ENCODE data around the gene TAAR6. TPM values are rescaled to one million over a fixed set of nuclear protein-coding genes. Genes with fewer than 3 reads are reported as not detected.

The TAAR6 gene
- total and polyA plus RNA-seq, 4 donors: not detected

DNA sequence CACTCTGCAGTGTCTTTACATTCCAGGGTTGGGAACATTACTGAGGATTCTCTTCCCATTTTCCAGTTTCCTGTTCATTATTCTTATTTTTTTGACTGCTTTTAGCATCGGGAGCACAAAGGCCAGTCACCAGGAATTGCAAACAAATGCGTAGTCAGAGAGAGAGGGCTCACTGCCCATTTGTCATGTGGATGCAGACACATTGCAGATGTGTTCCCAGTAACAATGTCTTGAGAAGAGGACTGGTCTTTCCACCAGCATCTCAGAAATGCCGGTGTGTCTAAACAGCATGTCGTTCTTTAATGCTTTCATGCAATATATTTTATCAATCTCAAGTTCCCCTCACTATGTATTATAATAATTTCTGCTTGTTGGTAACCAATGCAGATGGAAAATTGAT lies 952 bp upstream of the TAAR6 start:
- Histone ChIP-seq H3K27ac (ENCODE audit: low read depth in 1 of 2, low read length in 2 of 2) (no peak overlapping the region), H3K36me3 (ENCODE audit: control insufficient read depth in 4 of 4, insufficient read depth in 3 of 4, low read depth in 1 of 4, low read length in 3 of 4) (no peaks in the 10 kb centered on the region), H3K9me3 (ENCODE audit: control insufficient read depth in 4 of 4, low read length in 3 of 4) (no peaks in the 10 kb centered on the region), H3K4me1 (ENCODE audit: control insufficient read depth in 4 of 4, insufficient read depth in 4 of 4, low read length in 3 of 4) (no peaks in the 10 kb centered on the region), H3K27me3 (ENCODE audit: control insufficient read depth in 4 of 4, insufficient read depth in 4 of 4, low read length in 3 of 4) (peaks cover 0 to 5% (median 0%) of the 10 kb centered on the region in 4 donors), H3K9ac (ENCODE audit: low read depth in 1 of 2, low read length in 2 of 2) (no peak overlapping the region), H3K4me3 (ENCODE audit: low read depth in 1 of 3, low read length in 3 of 3) (no peak overlapping the region)
- no peak for TF ChIP-seq MAX (IDR thresholded peaks at IDR 0.05)
- TF ChIP-seq RXRA (IDR thresholded peaks at IDR 0.05): no peak
- TF ChIP-seq SP1 (IDR thresholded peaks at IDR 0.05): no peak
- TF ChIP-seq GABPA (IDR thresholded peaks at IDR 0.05 in 1 of 2, conservative IDR thresholded peaks at IDR 0.05 in 1 of 2): no peak
- TF ChIP-seq FOXA2 (IDR thresholded peaks at IDR 0.05): no peak
- TF ChIP-seq HNF4G (IDR thresholded peaks at IDR 0.05): no peak
- no peak for TF ChIP-seq TAF1 (conservative IDR thresholded peaks at IDR 0.05)
- no peak for TF ChIP-seq RAD21 (IDR thresholded peaks at IDR 0.05)
- no peak for TF ChIP-seq EGR1 (IDR thresholded peaks at IDR 0.05; ENCODE audit: low read depth in 2 of 2)
- no peak for TF ChIP-seq FOXA1 (IDR thresholded peaks at IDR 0.05)
- no peak for TF ChIP-seq YY1 (IDR thresholded peaks at IDR 0.05)
- TF ChIP-seq, protein P1, sequence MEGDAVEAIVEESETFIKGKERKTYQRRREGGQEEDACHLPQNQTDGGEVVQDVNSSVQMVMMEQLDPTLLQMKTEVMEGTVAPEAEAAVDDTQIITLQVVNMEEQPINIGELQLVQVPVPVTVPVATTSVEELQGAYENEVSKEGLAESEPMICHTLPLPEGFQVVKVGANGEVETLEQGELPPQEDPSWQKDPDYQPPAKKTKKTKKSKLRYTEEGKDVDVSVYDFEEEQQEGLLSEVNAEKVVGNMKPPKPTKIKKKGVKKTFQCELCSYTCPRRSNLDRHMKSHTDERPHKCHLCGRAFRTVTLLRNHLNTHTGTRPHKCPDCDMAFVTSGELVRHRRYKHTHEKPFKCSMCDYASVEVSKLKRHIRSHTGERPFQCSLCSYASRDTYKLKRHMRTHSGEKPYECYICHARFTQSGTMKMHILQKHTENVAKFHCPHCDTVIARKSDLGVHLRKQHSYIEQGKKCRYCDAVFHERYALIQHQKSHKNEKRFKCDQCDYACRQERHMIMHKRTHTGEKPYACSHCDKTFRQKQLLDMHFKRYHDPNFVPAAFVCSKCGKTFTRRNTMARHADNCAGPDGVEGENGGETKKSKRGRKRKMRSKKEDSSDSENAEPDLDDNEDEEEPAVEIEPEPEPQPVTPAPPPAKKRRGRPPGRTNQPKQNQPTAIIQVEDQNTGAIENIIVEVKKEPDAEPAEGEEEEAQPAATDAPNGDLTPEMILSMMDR (IDR thresholded peaks at IDR 0.05; ENCODE audit: low read depth, low read length, missing input control): no peak
- TF ChIP-seq ATF3 (IDR thresholded peaks at IDR 0.05): no peak
- TF ChIP-seq JUND (IDR thresholded peaks at IDR 0.05): no peak
- no peak for DNase-seq (ENCODE audit: low spot score)
- WGBS: 59% methylated on average over 4 of the region's 4 CpGs

GRCh38 chr6:132571774-132572173 lies 1.7 kb downstream of the TAAR6 start:
- no peak overlapping the region for H3K4me3 ChIP-seq (ENCODE audit: low read depth in 1 of 3, low read length in 3 of 3)
- DNase-seq (ENCODE audit: low spot score): no peak
- TF ChIP-seq ZBTB33 (IDR thresholded peaks at IDR 0.05): no peak
- no peak for TF ChIP-seq MAX (IDR thresholded peaks at IDR 0.05)
- TF ChIP-seq FOXA2 (IDR thresholded peaks at IDR 0.05): no peak
- H3K27ac ChIP-seq (ENCODE audit: low read depth in 1 of 2, low read length in 2 of 2): no peak overlapping the region
- peaks cover 0 to 5% (median 0%) of the 10 kb centered on the region in 4 donors for H3K27me3 ChIP-seq (ENCODE audit: control insufficient read depth in 4 of 4, insufficient read depth in 4 of 4, low read length in 3 of 4)
- H3K36me3 ChIP-seq (ENCODE audit: control insufficient read depth in 4 of 4, insufficient read depth in 3 of 4, low read depth in 1 of 4, low read length in 3 of 4): no peaks in the 10 kb centered on the region
- no peaks in the 10 kb centered on the region for H3K4me1 ChIP-seq (ENCODE audit: control insufficient read depth in 4 of 4, insufficient read depth in 4 of 4, low read length in 3 of 4)
- no peak overlapping the region for H3K9ac ChIP-seq (ENCODE audit: low read depth in 1 of 2, low read length in 2 of 2)
- no peaks in the 10 kb centered on the region for H3K9me3 ChIP-seq (ENCODE audit: control insufficient read depth in 4 of 4, low read length in 3 of 4)

DNA sequence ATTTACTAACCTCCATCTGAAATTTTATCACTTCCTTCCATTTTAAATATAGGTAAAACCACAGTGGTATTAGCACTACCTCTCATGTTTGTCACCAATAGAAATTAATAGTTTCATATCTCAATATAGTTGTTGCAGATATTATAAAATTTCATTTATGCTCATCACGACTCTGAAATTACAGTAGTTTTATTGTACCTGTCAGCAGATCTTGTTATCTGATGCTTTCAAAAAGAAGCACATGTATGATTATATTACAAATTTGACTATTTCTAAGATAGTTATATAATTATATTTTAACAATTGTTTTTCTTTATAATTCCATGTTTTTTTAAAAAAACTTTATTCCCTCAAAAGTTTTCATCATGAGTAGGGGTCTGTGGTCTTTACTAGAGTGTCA lies 14.6 kb downstream of the TAAR6 start:
- Histone ChIP-seq H3K27ac (ENCODE audit: low read depth in 1 of 2, low read length in 2 of 2) (no peak overlapping the region), H3K4me3 (ENCODE audit: low read depth in 1 of 3, low read length in 3 of 3) (no peak overlapping the region), H3K36me3 (ENCODE audit: control insufficient read depth in 4 of 4, insufficient read depth in 3 of 4, low read depth in 1 of 4, low read length in 3 of 4) (no peaks in the 10 kb centered on the region), H3K4me1 (ENCODE audit: control insufficient read depth in 4 of 4, insufficient read depth in 4 of 4, low read length in 3 of 4) (no peaks in the 10 kb centered on the region), H3K27me3 (ENCODE audit: control insufficient read depth in 4 of 4, insufficient read depth in 4 of 4, low read length in 3 of 4) (no peaks in the 10 kb centered on the region), H3K9ac (ENCODE audit: low read depth in 1 of 2, low read length in 2 of 2) (no peak overlapping the region), H3K9me3 (ENCODE audit: control insufficient read depth in 4 of 4, low read length in 3 of 4) (no peaks in the 10 kb centered on the region)
- 81% methylated on average over 1 of the region's 1 CpG for WGBS
- DNase-seq (ENCODE audit: low spot score): no peak
- TF ChIP-seq FOXA1 (IDR thresholded peaks at IDR 0.05) (no peak), RXRA (IDR thresholded peaks at IDR 0.05) (no peak), EGR1 (IDR thresholded peaks at IDR 0.05; ENCODE audit: low read depth in 2 of 2) (no peak), RAD21 (IDR thresholded peaks at IDR 0.05) (no peak), ZBTB33 (IDR thresholded peaks at IDR 0.05) (no peak), SP1 (IDR thresholded peaks at IDR 0.05) (no peak), MAX (IDR thresholded peaks at IDR 0.05) (no peak), TAF1 (conservative IDR thresholded peaks at IDR 0.05) (no peak), YY1 (IDR thresholded peaks at IDR 0.05) (no peak), JUND (IDR thresholded peaks at IDR 0.05) (no peak)
- TF ChIP-seq, protein P2, sequence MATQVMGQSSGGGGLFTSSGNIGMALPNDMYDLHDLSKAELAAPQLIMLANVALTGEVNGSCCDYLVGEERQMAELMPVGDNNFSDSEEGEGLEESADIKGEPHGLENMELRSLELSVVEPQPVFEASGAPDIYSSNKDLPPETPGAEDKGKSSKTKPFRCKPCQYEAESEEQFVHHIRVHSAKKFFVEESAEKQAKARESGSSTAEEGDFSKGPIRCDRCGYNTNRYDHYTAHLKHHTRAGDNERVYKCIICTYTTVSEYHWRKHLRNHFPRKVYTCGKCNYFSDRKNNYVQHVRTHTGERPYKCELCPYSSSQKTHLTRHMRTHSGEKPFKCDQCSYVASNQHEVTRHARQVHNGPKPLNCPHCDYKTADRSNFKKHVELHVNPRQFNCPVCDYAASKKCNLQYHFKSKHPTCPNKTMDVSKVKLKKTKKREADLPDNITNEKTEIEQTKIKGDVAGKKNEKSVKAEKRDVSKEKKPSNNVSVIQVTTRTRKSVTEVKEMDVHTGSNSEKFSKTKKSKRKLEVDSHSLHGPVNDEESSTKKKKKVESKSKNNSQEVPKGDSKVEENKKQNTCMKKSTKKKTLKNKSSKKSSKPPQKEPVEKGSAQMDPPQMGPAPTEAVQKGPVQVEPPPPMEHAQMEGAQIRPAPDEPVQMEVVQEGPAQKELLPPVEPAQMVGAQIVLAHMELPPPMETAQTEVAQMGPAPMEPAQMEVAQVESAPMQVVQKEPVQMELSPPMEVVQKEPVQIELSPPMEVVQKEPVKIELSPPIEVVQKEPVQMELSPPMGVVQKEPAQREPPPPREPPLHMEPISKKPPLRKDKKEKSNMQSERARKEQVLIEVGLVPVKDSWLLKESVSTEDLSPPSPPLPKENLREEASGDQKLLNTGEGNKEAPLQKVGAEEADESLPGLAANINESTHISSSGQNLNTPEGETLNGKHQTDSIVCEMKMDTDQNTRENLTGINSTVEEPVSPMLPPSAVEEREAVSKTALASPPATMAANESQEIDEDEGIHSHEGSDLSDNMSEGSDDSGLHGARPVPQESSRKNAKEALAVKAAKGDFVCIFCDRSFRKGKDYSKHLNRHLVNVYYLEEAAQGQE (IDR thresholded peaks at IDR 0.05): no peak

Data from liver (tissue), 9 donors.